HEK293T (cell line): ENCODE results near the gene CTPS2.

Experiments
- ARNT ChIP-seq: fragments of 450-650 bp; IDR thresholded peaks from 2 replicates; pipeline ENCODE4 v1.6.1; 2017; ENCODE audit warnings: mild to moderate bottlenecking
- BHLHE40 ChIP-seq: fragments of 450-650 bp; IDR thresholded peaks from 2 replicates; pipeline ENCODE4 v1.6.1; 2016; ENCODE audit warnings: mild to moderate bottlenecking, moderate library complexity, borderline replicate concordance
- ELF4 ChIP-seq: fragments of 450-650 bp; IDR thresholded peaks from 2 replicates; pipeline ENCODE4 v1.6.1; 2017; ENCODE audit warnings: antibody characterized with exemption
- FOXA1 ChIP-seq: fragments of 450-650 bp; IDR thresholded peaks from 2 replicates; pipeline ENCODE4 v1.6.1; 2016; ENCODE audit warnings: mild to moderate bottlenecking
- FOXK2 ChIP-seq: fragments of 450-650 bp; IDR thresholded peaks from 2 replicates; pipeline ENCODE4 v1.6.1; 2016; ENCODE audit warnings: mild to moderate bottlenecking
- FOXM1 ChIP-seq: fragments of 450-650 bp; IDR thresholded peaks from 2 replicates; pipeline ENCODE4 v1.6.1; 2017; ENCODE audit warnings: mild to moderate bottlenecking, borderline replicate concordance
- L3MBTL2 ChIP-seq: fragments of 450-650 bp; conservative IDR thresholded peaks from 2 replicates; pipeline ENCODE4 v1.6.1; 2016; ENCODE audit warnings: mild to moderate bottlenecking
- LEF1 ChIP-seq: fragments of 450-650 bp; IDR thresholded peaks from 2 replicates; pipeline ENCODE4 v1.6.1; 2017; ENCODE audit warnings: mild to moderate bottlenecking, borderline replicate concordance
- NFRKB ChIP-seq: fragments of 450-650 bp; IDR thresholded peaks from 2 replicates; pipeline ENCODE4 v1.6.1; 2016; ENCODE audit warnings: mild to moderate bottlenecking, moderate library complexity
- PKNOX1 ChIP-seq: fragments of 450-650 bp; IDR thresholded peaks from 2 replicates; pipeline ENCODE4 v1.6.1; 2016
- SP1 ChIP-seq: fragments of 450-650 bp; IDR thresholded peaks from 2 replicates; pipeline ENCODE4 v1.6.1; 2017
- SUZ12 ChIP-seq: fragments of 450-650 bp; IDR thresholded peaks from 2 replicates; pipeline ENCODE4 v1.6.1; 2016; ENCODE audit warnings: mild to moderate bottlenecking
- TARDBP ChIP-seq: fragments of 450-650 bp; IDR thresholded peaks from 2 replicates; pipeline ENCODE4 v1.6.1; 2016
- ZNF384 ChIP-seq: fragments of 450-650 bp; IDR thresholded peaks from 2 replicates; pipeline ENCODE4 v1.6.1; 2016

DNA sequence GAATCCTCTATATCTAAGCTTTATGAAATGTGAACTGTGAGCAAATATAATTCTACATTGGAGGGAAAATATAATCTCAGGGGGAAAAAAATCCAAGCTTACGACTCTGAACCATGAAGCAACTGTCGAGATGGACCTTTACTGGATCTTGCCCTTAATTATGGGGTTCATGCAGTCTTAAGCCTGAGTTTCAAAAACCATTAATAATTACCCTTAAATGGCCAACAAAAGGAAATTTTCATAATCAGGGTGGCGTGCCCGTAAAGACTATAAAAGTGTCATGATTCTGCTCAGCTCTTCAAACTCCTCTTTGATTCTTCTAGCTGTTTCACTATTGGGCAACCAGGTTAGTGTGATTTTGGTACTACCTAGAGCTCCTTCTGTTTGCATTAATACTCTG lies 62.6 kb downstream of the CTPS2 start, which contains the start of gene S100G:
- no peak for TF ChIP-seq SUZ12
- TF ChIP-seq ZNF384 = no peak
- TF ChIP-seq TARDBP = no peak
- TF ChIP-seq ELF4 = no peak
- TF ChIP-seq FOXA1 = no peak
- TF ChIP-seq LEF1 = no peak
- no peak for TF ChIP-seq BHLHE40
- no peak for TF ChIP-seq ARNT
- no peak for TF ChIP-seq FOXM1
- no peak for TF ChIP-seq SP1
- no peak for TF ChIP-seq FOXK2
- TF ChIP-seq L3MBTL2 = no peak
- TF ChIP-seq PKNOX1 = no peak
- TF ChIP-seq NFRKB = no peak
